ENCODE data around the gene ALKBH7.
"Not testable (repeated sequence)": the region's sequence is repeated elsewhere in the genome, so short reads cannot be mapped to it uniquely, and the experiment has no call there.

DNA sequence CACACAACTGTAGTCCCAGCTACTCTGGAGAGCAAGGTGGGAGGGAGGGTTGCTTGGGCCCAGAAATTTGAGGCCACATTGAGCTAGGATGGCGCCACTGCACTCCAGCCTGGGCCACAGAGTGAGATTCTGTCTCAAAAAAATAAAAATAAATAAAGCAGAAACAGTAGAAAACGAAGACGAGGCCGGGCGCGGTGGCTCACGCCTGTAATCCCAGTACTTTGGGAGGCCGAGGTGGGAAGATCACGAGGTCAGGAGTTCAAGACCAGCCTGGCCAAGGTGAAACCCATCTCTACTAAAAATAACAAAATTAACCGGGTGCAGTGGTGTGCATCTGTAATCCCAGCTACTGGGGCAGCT, 11.8 kb upstream of the ALKBH7 start:
- TF ChIP-seq, protein P1, sequence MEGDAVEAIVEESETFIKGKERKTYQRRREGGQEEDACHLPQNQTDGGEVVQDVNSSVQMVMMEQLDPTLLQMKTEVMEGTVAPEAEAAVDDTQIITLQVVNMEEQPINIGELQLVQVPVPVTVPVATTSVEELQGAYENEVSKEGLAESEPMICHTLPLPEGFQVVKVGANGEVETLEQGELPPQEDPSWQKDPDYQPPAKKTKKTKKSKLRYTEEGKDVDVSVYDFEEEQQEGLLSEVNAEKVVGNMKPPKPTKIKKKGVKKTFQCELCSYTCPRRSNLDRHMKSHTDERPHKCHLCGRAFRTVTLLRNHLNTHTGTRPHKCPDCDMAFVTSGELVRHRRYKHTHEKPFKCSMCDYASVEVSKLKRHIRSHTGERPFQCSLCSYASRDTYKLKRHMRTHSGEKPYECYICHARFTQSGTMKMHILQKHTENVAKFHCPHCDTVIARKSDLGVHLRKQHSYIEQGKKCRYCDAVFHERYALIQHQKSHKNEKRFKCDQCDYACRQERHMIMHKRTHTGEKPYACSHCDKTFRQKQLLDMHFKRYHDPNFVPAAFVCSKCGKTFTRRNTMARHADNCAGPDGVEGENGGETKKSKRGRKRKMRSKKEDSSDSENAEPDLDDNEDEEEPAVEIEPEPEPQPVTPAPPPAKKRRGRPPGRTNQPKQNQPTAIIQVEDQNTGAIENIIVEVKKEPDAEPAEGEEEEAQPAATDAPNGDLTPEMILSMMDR (conservative IDR thresholded peaks at IDR 0.05; ENCODE audit: low read depth, low read length) = not testable (repeated sequence)
- TF ChIP-seq EZH2phosphoT487 (IDR thresholded peaks at IDR 0.05; ENCODE audit: borderline replicate concordance, low read length) = not testable (repeated sequence)

Measured in PC-3 (cell line).